ENCODE measurements around the gene ADAMTS13.
"Not testable (repeated sequence)": the region's sequence is repeated elsewhere in the genome, so short reads cannot be mapped to it uniquely, and the experiment has no call there.

The ADAMTS13 gene

DNA sequence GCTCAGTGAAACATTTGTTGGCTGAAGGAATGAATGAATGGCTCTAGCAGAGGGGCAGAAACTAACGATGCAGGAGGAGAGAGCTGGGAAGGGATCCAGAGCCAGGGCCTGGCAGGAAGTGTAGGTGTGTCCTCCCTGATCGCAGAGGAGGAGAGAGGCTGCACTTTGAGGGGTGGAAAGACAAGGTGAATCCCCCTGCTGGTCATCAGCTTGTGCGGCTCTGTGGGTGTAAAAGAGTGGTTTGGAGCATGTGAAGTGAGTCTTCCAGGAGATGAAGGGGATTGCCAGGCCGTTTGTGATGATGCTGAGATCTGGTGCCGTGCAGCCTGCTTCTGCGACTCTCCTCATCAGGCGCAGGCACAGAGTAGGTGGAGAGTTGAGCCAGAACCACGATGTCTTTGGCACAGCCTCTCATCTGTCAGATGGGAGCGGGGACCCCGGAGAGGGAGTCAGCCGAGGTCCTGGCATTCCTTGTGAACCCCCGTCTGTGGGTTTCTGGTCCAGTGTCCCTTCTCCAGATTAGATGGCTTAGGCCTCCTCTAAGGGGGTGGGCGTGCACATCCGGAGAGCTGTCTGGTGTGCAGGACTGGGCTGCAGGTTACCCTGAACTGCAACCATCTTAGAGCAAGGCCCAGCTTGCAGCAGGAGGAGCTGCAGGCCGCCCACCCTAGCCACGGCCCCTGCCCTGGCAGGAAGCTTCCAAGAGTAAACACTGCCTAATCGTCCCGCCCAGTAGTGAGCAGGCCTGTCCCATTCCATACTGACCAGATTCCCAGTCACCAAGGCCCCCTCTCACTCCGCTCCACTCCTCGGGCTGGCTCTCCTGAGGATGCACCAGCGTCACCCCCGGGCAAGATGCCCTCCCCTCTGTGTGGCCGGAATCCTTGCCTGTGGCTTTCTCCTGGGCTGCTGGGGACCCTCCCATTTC, at the start of gene ADAMTS13:
Gene ADAMTS13 (plus strand): TSS at position 753 of the 928 bp plus-strand sequence. CDS start 77 bp downstream, at position 830.
- DNase-seq, result no peak

- DNase-seq, result no peak
Observed at GRCh38 chr9:133374612-133375115, 47.5 kb upstream of the ADAMTS13 start.

GRCh38 chr9:133375116-133375723, 46.9 kb upstream of the ADAMTS13 start:
- DNase-seq, result no peak

DNA sequence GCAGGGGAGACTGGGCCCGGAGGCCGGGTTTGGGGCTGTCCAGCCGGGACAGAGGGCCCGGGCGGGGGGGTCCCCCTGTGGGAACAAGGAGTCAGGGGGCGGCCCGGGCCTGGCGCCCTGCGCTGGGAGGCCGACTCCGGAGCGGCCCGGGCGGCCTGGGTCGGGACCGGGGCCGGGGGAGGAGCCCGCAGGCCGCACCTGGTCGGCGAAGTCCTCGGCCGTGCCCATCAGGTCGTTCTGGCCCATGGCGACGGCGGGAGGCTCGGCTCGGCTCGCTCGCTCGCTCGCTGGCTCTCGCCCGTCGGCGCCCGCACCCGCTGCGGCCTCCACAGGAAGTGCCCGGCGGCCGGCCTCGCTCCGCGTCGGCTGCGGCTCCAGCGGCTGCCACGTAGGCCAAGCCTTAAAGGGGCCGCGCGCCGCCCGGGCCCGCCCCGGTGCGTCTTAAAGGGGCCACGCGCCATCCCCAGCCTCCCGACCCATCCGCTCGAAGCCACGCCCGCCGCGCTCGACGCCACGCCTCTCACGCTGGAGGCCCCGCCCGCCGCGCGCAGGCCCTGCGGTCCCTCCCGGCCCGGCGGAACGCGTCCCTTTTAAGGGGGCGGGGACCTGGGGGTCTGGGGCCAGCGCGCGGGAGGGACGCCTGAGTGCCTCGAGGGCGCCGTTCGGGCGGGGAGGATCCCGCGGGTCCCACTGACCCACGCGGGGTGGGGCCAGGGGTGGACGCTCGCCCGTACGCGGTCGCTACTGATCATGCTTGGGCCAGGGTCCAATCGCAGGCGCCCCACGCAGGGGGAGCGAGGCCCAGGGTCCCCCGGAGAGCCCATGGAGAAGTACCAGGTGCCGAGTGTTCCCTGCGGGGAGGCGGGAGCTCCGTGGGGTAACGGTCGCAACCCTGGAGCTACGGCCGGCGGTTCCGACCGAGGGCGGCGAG, 46.2 kb upstream of the ADAMTS13 start, which contains the start of the genes STKLD1 and SURF4:
Gene STKLD1 (plus strand): TSS at position 643 of the 931 bp plus-strand sequence. CDS start 108 bp downstream, at position 751.
Gene SURF4 (minus strand): TSS at position 337 of the 931 bp plus-strand sequence. CDS start 91 bp downstream, at position 246.
- peak; percentile 64 for DNase-seq

DNA sequence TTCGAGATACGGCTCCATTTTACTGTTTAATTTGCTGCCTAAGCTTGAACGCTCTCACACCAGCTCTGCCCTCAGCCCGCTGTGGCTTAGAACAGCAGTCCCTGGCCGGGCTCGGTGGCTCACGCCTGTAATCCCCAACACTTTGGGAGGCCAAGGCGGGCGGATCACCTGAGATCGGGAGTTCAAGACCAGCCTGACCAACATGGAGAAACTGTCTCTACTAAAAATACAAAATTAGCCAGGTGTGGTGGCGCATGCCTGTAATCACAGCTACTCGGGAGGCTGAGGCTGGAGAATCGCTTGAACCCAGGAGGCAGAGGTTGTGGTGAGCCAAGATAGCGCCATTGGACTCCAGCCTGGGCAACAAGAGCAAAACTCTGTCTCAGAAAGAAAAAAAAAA, 44.9 kb upstream of the ADAMTS13 start:
- DNase-seq, result not testable (repeated sequence)

DNA sequence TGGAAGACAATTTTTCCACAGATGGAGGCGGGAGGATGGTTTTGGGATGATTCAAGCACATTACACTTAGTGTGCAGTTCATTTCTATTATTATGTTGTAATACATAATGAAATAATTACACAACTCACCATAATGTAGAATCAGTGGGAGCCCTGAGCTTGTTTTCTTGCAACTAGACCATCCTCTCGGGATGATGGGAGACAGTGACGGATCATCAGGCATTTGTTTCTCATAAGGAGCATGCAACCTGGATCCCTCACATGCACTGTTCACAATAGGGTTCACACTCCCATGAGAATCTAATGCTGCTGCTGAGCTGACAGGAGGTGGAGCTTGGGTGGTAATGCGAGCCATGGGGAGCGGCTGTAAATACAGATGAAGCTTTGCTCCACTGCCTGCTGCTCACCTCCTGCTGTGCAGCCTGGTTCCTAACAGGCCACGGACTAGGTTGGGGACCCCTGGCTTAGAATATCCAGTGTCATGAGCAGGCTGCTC, 44.4 kb upstream of the ADAMTS13 start:
- DNase-seq, result no peak

GRCh38 chr9:133378408-133378962, 43.7 kb upstream of the ADAMTS13 start:
- no peak for DNase-seq

- DNase-seq, result no peak
Observed at GRCh38 chr9:133379153-133380086, 42.7 kb upstream of the ADAMTS13 start.

DNA sequence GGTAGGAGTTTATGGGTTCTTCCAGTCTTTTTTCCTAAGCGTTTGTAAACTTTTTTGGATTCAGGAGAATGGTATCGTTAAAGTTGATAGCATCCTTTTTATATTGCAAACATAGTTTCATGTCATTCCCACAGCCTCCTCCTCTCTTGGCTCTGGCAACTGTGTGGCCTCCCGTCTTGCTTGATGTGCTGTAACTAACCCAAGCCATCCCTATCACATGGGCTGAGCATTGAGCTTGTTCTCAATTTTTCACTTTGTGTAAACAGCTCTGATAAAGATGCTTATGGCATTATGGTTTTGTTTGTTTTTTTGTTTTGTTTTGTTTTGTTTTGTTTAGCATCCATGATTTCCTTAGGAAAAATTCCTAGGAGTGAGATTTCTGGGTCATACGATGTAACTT, 41.4 kb upstream of the ADAMTS13 start:
- DNase-seq, result no peak

DNA sequence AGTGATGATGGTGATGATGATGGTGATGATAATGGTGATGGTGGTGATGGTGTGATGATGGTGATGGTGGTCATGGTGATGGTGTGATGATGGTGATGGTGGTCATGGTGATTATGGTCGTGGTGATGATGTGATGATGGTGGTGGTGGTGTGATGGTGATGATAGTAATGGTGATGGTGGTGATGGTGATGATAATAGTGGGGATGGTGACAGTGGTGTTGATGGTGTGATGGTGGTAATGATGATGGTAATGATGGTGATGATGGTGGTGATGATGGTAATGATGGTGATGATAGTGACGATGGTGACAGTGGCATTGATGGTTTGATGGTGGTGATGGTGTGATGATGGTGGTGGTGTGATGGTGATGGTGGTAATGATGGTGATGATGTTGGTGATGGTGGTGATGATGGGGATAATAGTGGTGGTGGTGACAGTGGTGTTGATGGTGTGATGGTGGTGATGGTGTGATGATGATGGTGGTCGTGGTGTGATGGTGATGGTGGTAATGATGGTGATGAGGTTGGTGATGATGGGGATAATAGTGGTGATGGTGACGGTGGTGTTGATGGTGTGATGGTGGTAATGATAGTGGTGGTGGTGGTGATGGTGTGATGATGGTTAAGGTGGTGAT, 39.5 kb upstream of the ADAMTS13 start:
- no peak for DNase-seq

- DNase-seq, result no peak
Observed at GRCh38 chr9:133383438-133383837, 38.7 kb upstream of the ADAMTS13 start.

GRCh38 chr9:133384736-133385321, 37.3 kb upstream of the ADAMTS13 start:
- no peak for DNase-seq

- no peak for DNase-seq
Observed at GRCh38 chr9:133385452-133385851, 36.7 kb upstream of the ADAMTS13 start.

DNA sequence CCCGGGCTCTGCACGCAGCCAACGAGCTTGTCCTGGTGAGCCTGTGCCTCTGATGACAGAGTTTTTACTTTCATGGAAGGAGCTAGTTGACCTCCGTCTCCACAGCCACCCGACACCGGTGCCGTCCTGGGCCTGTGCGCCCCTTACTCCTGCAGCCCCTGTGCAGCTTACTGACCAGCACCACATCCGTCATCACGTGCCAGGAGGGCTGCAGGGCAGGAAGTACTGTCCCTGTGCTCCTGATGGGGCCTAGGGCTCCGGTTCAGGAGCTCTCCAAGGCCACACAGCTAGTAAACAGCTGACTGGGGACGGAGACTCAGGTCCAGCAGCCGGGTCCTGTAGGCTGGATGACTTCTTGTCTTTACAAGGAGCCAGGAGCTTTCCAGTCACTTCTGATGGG, 35.8 kb upstream of the ADAMTS13 start:
- DNase-seq, result no peak

DNA sequence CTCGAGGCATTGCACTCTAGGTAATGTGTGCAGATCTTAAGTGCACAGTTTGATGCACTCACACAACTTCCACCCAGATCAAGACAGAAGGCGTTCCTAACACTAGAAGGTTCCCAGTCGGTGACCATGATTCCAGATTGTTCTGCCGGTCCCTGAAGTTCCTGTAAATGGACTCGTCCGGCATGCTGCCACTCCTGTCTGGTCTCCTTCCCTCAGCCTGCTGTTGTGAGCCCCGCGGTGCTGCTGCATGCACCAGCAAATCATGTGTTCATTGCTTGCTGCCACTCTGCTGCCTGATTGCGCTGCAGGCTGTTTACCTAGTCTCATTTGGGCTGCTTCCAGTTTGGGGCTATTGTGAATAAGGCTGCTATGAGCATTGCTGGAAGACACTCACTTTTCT, 34.5 kb upstream of the ADAMTS13 start:
- DNase-seq, result no peak

- DNase-seq, result no peak
Observed at GRCh38 chr9:133389025-133389557, 33.1 kb upstream of the ADAMTS13 start.

- no peak for DNase-seq
Observed at GRCh38 chr9:133389562-133389961, 32.6 kb upstream of the ADAMTS13 start.

DNA sequence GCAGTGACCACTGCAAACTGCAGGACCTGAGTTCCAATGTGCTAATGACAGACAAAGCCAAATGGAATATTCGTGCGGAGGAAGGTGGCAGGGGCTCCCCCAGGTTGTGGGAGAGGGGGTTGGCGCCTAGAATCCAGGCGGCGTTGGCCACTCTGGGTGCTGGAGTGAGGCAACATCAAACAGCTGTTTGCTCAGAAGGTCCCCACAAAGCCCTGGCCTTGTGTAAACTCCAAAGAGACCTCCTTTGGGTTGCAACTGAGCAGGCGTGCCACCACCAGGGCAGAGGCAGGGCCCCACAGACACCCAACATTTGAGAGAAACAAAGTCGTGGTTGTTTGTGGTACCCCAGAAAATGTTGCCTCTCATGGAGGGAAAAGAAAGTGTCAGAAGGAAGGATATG, 31.5 kb upstream of the ADAMTS13 start:
- no peak for DNase-seq

- not testable (repeated sequence) for DNase-seq
Observed at GRCh38 chr9:133391449-133391848, 30.7 kb upstream of the ADAMTS13 start.

DNA sequence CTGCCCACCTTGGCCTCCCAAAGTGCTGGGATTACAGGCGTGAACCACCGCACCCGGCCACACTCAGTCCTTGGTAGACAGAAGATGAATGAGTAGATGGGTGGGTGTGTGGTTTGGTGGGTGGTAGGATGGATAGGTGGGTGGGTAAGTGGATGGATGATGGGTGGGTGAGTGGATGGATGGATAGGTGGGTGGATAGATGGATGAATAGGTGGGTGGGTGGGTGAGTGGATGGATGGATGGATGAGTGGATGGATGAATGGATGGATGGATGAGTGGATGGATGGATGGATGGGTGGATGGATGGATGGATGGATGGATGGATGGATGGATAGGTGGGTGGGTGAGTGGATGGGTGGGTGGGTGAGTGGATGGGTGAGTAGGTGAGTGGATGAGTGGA, 29.9 kb upstream of the ADAMTS13 start:
- DNase-seq, result not testable (repeated sequence)
